GM18505 (cell line): ENCODE data around the gene TTYH3.

ENCODE experiments used
- ATAC-seq: cut with Tn5 transposase; IDR thresholded peaks from one replicate; pipeline ENCODE4 v1.9.1; 2021; ENCODE audit not compliant: unreplicated experiment
- POLR2A ChIP-seq: IDR thresholded peaks from 4 replicates; pipeline ENCODE4 v1.6.1; 2011; ENCODE audit warnings: borderline replicate concordance; ENCODE audit not compliant: insufficient read depth, insufficient read length; ENCODE audit errors: extremely low read depth

TTYH3 gene

DNA sequence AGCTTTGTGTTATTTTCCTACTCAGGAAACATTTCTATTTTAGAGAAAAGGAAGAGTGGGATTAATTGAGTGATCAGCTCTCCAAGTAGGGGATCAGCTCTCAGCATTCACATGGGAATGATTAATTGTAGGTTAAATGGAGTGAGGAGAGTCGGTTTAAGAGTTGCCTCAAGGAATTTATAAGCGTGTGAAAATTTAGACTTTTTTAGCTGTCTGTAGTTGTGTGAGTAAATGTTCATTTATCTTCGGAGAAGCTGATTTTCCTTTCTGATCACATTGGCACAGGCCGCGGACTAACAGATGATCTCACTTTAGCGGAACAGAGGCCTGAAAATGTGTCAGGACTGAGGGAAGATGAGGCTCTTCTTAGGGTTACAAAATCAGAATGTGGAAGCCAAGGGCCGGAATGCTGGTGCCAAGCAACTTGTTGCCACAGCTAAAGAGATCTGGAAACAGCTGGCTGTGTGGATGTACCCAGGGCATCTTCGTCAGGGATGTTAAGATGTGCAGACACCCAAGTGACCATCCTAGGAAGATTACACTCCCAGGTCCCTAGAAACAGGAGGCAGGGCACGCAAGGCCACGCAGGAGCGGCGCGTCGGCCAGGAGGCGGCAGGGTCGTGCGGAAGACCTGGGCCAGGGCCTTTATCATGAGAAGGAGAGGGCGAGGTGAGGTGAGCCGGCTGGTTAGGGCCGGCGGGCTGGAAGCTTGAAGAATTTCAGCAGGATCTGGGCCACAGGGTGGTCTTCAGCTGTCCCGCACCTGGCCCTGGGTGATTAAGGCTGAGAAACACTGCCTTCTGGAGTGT is 35.1 kb upstream of the TTYH3 start:
- TF ChIP-seq POLR2A = no peak
- ATAC-seq = no peak

DNA sequence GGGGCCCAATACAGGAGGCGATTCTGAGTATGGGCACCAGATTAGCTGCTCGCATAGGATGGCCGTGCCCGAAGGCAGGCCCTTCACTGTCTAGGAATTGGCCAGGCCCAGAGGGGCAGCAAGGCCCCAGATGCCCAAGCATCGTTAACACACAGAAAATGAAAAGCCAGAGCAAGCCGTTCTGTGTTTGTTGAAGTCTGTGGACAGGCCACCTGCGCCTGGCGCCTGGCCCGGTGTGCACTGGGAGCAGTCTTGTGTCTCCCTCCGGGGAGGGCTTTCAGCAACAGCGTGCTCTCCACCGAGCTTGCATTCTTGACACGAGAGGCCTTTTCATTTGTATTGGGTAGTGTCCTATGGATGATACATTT is 34.5 kb upstream of the TTYH3 start:
- ATAC-seq = no peak
- no peak for TF ChIP-seq POLR2A

DNA sequence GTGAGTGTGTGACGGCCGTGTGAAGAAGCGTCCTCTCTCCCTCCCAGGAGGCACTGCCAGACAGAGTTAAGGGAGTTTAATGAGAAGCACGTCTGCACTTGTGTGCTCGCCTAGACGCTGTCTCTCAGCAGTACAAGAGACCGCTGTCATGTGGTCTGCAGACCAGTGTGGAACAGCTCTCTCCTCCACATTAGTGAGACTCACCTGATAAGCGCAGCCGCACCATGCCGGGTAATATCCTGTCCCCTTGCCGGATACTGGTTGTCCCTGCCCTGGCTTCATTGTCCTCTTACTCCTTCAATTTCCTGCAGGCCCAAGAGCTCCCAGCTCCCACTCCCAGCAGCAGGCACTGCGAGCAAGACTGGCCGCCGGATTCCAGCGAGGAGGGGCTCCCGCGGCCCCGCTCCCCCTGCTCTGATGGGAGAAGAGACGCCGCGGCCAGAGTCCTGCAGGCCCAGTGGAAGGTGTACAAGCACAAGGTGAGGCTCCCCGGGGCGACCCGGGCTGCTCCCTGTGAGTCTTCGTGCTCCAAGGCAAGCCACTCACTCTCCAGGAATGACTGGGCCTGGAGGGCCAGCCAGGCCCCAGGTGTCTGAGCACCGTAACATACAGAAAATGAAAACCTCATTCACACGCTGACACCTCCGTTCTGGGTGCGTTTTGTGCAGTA is 33.5 kb upstream of the TTYH3 start:
- no peak for TF ChIP-seq POLR2A
- no peak for ATAC-seq

DNA sequence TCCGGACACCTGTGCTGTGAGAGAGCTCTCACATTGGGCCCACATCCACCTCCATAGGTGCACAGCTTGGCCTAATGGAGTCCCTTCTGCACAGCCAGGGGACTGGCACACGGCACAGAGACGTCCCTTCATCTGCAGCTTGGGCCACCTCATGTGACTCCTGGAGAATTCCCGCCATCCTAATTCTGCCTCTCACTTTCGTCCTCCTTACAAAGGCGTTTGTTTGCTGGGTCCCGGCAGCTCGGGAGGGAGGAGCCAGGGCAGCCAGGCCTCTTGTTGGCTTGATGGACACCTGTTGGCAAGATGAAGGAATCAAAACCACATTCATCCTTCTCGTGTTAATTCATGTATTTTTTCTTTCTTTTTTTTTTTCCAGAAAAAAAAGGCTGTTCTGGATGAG is 30.7 kb upstream of the TTYH3 start:
- ATAC-seq = no peak
- no peak for TF ChIP-seq POLR2A

DNA sequence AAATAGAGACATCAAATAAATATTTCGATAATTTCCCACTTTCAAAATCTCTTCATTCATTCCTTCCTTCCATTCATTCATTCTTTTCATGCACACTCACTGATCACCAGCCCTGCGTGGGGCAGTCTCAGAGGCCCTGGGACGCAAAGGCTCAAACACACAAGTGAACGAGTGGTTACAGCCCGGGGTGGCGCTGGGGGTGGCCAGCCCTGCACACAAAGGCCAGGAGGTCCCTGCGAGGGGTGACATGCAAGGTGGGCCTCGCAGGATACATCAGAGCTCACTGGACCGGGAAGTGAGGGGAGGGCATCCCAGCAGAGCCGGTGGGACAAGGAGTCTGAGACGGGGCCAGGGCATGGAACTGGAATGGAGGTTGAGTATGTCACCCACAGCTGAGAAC is 29.9 kb upstream of the TTYH3 start:
- no peak for TF ChIP-seq POLR2A
- ATAC-seq = no peak

DNA sequence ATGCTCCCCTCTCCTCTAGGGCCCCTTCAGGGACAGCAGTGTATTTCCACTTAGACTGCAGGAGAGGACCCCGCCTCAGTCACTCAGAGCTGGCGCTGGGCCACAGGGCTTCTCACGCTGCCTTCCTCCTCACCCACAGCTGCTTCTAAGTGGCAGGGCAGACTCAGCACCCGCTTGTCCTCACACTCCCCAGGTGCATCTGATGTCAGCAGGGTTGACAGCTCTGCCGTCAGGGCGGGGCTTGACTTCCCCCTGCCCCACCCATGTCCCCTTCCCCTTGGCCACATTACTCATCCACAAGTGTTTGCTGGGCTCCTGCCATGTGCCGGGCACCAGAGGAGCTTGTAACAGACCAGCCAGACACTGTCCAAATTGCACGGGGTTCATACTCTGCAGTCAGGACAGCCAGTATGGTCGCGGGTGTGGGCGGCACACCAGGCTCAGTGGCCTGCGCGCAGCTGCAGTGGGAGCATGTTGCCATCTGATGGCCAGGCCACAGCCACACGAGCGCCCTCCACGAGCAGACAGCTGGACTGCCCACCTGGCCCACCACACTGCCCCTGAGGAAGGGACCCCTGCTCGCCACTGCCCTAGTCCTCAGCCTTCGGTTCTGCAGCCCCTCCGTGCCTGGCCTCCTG is 29.3 kb upstream of the TTYH3 start:
- no peak for TF ChIP-seq POLR2A
- no peak for ATAC-seq

DNA sequence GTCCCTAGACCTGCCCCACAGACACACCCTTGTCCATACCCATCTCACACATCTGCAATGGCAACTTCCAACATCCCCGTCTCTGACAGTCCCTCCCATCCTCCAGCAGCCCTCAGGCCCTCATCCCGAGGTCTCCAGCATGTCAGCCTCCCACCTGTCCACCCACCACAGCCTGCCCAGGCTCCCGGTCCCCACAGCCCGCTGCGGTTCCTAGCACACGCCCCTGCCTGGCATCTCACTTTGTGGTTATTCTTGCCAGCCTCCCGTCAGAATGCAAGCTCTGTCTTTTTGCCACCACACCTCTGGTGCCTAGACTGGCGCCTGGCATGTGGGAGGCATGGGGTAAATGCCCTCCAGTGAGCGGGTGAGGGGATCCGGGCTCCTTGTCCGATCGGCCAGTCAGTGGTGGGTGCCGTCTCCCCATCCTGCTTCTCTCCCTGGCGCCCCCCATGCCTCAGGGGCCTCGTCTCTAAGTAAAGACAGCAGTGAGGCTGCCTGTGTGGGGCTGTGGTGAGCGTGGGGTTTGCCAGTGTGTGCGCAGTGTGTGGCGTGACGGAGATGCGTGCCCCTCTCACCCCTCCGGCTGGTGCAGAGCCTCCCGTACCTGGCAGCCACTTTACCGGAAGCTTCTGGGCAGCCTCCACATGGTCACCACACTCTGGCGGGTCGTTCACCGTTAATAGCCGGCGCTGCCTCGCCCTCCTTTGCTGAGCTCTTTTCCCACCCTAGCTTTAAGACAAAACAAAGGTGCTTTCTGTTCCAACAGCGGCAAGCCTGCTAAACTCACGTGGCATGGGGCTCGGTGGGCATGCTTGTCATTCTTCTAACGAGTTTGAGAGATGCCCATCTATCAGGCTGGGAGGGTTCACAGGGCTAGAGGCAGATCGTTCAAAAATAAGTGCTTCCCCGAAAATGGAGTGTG is 28.5 kb upstream of the TTYH3 start:
- no peak for ATAC-seq
- TF ChIP-seq POLR2A = no peak

DNA sequence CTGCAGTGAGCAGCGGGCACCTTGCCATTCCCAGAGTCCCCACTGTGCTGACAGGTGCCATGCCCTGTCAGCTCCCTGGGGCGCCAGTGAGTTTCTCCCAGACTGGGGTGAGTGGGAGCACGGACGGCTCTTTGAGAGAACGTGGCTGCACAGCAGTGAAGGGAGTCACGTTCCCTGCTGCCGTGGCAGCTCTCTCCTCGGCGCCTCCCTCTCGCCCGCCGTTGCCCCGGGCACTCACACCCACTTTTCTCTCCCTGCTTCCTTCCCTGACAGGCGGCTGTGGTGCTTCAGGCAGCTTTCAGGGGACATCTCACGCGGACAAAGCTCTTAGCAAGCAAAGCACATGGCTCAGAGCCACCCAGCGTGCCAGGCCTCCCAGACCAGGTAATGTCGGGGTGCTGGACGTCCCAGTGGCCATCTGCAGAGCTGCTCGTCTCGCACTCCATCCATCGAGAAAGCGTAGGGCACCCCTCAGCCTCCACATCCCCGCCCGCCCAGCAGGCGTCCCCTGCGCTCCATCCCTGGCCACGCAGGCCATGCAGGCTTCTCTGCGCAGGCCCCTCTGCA is 27.1 kb upstream of the TTYH3 start:
- no peak for TF ChIP-seq POLR2A
- ATAC-seq = no peak

DNA sequence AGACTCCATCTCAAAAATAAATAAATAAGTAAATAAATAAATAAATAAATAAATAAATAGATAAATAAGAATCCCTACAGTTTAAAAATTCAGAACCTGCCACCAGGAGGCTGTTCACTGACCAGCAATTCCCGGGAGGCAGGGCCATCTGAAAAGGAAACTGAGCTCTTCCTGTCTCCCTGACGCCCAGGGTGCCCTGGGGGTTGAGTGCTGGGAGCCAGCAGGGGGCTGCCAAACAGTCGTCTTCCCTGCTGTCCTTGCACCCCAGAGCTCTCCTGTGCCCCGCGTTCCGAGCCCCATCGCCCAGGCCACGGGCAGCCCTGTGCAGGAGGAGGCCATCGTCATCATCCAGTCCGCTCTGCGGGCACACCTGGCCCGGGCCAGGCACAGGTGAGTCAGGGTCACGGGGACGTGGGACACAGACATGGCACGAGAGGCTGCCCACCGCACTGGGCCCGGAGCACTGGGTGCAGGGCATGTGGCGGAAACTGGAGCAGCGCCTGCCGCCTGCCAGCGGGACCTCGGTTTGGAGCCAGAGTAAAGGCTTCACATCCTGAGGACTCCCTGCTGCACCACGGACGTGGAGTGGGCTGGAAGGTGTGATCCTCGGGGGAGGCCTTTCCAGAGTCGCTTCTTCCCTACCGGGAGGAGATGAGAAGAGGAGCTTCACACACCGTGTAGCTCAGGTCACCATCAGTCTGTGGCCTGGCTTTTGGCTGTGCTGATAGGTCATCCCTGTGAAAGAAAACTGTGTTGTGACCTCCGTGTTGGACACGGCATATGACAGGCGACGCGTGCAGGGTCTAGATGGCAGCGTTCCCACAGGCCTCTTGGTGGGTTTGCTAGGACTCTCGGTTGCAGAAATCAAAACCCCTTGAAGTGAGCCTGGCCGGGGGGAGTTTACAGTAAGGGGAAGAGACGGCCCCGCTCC is 25.9 kb upstream of the TTYH3 start:
- no peak for ATAC-seq
- no peak for TF ChIP-seq POLR2A

DNA sequence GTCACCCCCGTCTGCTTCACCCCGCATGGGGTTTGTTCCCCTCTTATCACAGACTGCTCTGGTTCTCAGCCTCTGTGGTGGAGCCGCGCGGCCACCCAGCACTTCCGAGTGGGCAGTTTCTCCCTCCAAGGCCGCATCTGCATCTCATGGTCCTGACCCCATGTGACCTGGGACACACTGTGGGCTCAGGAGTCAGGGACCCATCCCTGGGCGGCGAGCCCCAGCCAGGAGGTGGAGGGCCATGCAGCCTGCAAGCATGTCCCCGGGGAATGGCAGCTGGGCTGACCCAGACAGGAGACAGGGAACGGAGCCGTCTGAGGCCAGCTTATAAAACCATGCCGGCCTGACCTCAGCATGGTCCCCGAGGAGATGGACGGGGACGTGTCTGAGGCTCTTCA is 25.2 kb upstream of the TTYH3 start:
- no peak for TF ChIP-seq POLR2A
- ATAC-seq = no peak

DNA sequence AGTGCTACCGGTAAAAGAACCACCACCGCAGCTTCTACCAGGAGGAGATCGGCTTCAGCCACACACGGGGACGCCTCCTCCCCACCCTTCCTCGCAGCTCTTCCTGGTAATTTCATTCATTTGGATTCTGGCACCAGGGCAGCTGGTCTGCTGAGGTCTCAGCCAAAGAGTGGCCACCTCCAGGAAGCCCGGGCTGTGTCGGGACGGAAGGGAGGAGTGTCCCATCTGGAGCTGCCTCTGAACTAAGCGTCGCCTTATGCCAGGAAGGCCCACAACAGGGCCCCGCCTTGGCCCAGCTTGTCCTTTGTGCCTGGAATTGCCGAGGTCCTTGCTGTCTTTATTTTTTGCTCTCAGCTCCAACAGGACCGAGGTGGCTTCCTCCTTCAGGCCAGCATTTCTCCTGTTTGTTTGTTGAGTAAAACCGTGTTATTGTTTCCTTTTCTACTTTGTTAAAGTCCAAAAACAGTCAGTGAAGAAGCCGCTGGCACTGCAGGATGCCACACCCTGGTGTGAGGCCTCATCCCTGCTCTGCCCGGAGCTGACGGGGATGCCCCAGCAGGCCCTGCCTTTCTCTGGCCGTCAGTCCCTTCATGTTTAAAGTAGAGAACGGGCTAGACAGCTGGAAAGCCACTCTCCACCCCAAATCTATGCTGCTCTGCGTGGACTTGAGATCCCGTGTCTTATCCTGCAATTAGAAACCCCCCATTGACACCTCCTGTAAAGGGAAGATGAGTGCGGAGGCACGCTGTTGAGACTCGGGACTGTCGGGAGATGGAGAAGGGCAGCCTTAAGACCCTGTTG is 24.5 kb upstream of the TTYH3 start:
- no peak for ATAC-seq
- no peak for TF ChIP-seq POLR2A
